Neural progenitor cell (in vitro differentiated cells): Measurements from ENCODE around the gene S100A16. TPM values are rescaled to one million over a fixed set of nuclear protein-coding genes. Genes with fewer than 3 reads are reported as not detected.
"Not testable (repeated sequence)": the region's sequence is repeated elsewhere in the genome, so short reads cannot be mapped to it uniquely, and the experiment has no call there.

Experiments
- DNase-seq: peaks from one replicate; pipeline ENCODE4 v3.0.0-alpha.2; 2016; ENCODE audit warnings: low spot score
- H2AFZ ChIP-seq: fragments of 200-600 bp; sonication (generic); replicated peaks from 2 replicates; pipeline ENCODE4 v1.6.1; 2016; ENCODE audit warnings: antibody characterized with exemption
- H3F3A ChIP-seq: fragments of 200-600 bp; sonication (generic); 2 replicates; pipeline ENCODE4 v1.6.1; 2016; ENCODE audit warnings: antibody characterized with exemption, low read depth
- H3K27ac ChIP-seq: fragments of 200-600 bp; sonication (generic); 2 replicates; pipeline ENCODE4 v1.5.1; 2016; ENCODE audit warnings: mild to moderate bottlenecking
- H3K27me3 ChIP-seq: fragments of 200-600 bp; sonication (generic); 2 replicates; pipeline ENCODE4 v1.6.1; 2016; ENCODE audit warnings: mild to moderate bottlenecking, moderate library complexity
- H3K36me3 ChIP-seq: fragments of 200-600 bp; sonication (generic); 2 replicates; pipeline ENCODE4 v1.5.1; 2016
- H3K4me1 ChIP-seq: fragments of 200-600 bp; sonication (generic); 2 replicates; pipeline ENCODE4 v1.6.1; 2016; ENCODE audit warnings: mixed run types
- H3K4me2 ChIP-seq: fragments of 200-600 bp; sonication (generic); 2 replicates; pipeline ENCODE4 v1.6.1; 2016
- H3K4me3 ChIP-seq: fragments of 200-600 bp; sonication (generic); 2 replicates; pipeline ENCODE4 v1.5.1; 2016
- H3K79me2 ChIP-seq: fragments of 200-600 bp; sonication (generic); 2 replicates; pipeline ENCODE4 v1.6.1; 2016; ENCODE audit warnings: low read depth
- H3K9ac ChIP-seq: fragments of 200-600 bp; sonication (generic); 2 replicates; pipeline ENCODE4 v1.6.1; 2016
- H3K9me3 ChIP-seq: fragments of 200-600 bp; sonication (generic); 2 replicates; pipeline ENCODE4 v1.5.1; 2016; ENCODE audit warnings: low read depth
- H4K20me1 ChIP-seq: fragments of 200-600 bp; sonication (generic); 2 replicates; pipeline ENCODE4 v1.6.1; 2016; ENCODE audit warnings: low read depth
- H3K27ac Mint-ChIP-seq: 3 replicates; pipeline ENCODE4 v1.8.0; 2021; ENCODE audit warnings: mixed read lengths
- H3K27me3 Mint-ChIP-seq: 2 replicates; pipeline ENCODE4 v1.8.0; 2022; ENCODE audit warnings: low read depth, mild to moderate bottlenecking, inconsistent platforms, moderate library complexity, mixed read lengths; ENCODE audit not compliant: insufficient read depth
- H3K36me3 Mint-ChIP-seq: 3 replicates; pipeline ENCODE4 v1.8.0; 2021; ENCODE audit warnings: mixed read lengths
- H3K4me1 Mint-ChIP-seq: 3 replicates; pipeline ENCODE4 v1.8.0; 2021; ENCODE audit warnings: mixed read lengths
- H3K4me3 Mint-ChIP-seq: 3 replicates; pipeline ENCODE4 v1.8.0; 2021; ENCODE audit warnings: mild to moderate bottlenecking, moderate library complexity, mixed read lengths
- H3K9me3 Mint-ChIP-seq: 3 replicates; pipeline ENCODE4 v1.8.0; 2020; ENCODE audit warnings: mixed read lengths
- EZH2 ChIP-seq: fragments of 200-600 bp; sonication (generic); IDR thresholded peaks from 2 replicates; pipeline ENCODE4 v1.6.1; 2017; ENCODE audit warnings: antibody characterized with exemption, mild to moderate bottlenecking, moderate library complexity
- EZH2phosphoT487 ChIP-seq: fragments of 200-600 bp; sonication (generic); IDR thresholded peaks from 2 replicates; pipeline ENCODE4 v1.6.1; 2017; ENCODE audit warnings: antibody characterized with exemption
- total RNA-seq: library from RNA; depleted of rRNA; stranded (reverse); fragments of >200 nt; gene quantifications from 2 replicates; pipeline ENCODE4 v1.2.3, GENCODE V29; 2015; ENCODE audit warnings: low replicate concordance
- TF ChIP-seq, protein P1 (sequence below): fragments of 200-600 bp; sonication (generic); IDR thresholded peaks from 2 replicates; pipeline ENCODE4 v1.5.1; 2017; ENCODE audit warnings: antibody characterized with exemption, mild to moderate bottlenecking

S100A16 gene
- total RNA-seq, 1 donor from 2014 or later = 13.1 TPM

- Mint-ChIP-seq H3K4me3 (no peak overlapping the region), H3K27me3 (peaks cover 2% of the 10 kb centered on the region), H3K9me3 (peaks cover 11% of the 10 kb centered on the region), H3K36me3 (no peaks in the 10 kb centered on the region), H3K27ac (no peak overlapping the region), H3K4me1 (peaks cover 22% of the 10 kb centered on the region)
- H3K4me3 ChIP-seq = no peak overlapping the region
- H3K9ac ChIP-seq = no peak overlapping the region
- H3K36me3 ChIP-seq = no peaks in the 10 kb centered on the region
- H3K9me3 ChIP-seq = no peaks in the 10 kb centered on the region
- peaks cover 16% of the 10 kb centered on the region for H3F3A ChIP-seq
- no peak overlapping the region for H2AFZ ChIP-seq
- no peak for TF ChIP-seq EZH2
- TF ChIP-seq, protein P1, sequence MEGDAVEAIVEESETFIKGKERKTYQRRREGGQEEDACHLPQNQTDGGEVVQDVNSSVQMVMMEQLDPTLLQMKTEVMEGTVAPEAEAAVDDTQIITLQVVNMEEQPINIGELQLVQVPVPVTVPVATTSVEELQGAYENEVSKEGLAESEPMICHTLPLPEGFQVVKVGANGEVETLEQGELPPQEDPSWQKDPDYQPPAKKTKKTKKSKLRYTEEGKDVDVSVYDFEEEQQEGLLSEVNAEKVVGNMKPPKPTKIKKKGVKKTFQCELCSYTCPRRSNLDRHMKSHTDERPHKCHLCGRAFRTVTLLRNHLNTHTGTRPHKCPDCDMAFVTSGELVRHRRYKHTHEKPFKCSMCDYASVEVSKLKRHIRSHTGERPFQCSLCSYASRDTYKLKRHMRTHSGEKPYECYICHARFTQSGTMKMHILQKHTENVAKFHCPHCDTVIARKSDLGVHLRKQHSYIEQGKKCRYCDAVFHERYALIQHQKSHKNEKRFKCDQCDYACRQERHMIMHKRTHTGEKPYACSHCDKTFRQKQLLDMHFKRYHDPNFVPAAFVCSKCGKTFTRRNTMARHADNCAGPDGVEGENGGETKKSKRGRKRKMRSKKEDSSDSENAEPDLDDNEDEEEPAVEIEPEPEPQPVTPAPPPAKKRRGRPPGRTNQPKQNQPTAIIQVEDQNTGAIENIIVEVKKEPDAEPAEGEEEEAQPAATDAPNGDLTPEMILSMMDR = no peak
- no peak for TF ChIP-seq EZH2phosphoT487
- H3K27me3 ChIP-seq = no peaks in the 10 kb centered on the region
- no peak for DNase-seq
- H3K4me1 ChIP-seq = peaks cover 21% of the 10 kb centered on the region
- no peaks in the 10 kb centered on the region for H4K20me1 ChIP-seq
- no peak overlapping the region for H3K27ac ChIP-seq
- no peaks in the 10 kb centered on the region for H3K79me2 ChIP-seq
- no peak overlapping the region for H3K4me2 ChIP-seq
Measured at GRCh38 chr1:153577138-153577537, 35.8 kb downstream of the S100A16 start.

DNA sequence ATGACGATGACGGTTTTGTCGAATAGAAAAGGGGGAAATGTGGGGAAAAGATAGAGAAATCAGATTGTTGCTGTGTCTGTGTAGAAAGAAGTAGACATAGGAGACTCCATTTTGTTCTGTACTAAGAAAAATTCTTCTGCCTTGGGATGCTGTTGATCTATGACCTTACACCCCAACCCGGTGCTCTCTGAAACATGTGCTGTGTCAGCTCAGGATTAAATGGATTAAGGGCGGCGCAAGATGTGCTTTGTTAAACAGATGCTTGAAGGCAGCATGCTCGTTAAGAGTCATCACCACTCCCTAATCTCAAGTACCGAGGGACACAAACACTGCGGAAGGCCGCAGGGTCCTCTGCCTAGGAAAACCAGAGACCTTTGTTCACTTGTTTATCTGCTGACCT, 37.4 kb downstream of the S100A16 start:
- not testable (repeated sequence) for H3K4me3 ChIP-seq, H3K9me3 Mint-ChIP-seq, H4K20me1 ChIP-seq, H3K4me2 ChIP-seq, H3K27ac Mint-ChIP-seq, H3K27ac ChIP-seq, H3K4me3 Mint-ChIP-seq, DNase-seq, H3K36me3 ChIP-seq, H3K9me3 ChIP-seq, H3K27me3 Mint-ChIP-seq, H3K36me3 Mint-ChIP-seq, H3K79me2 ChIP-seq, H2AFZ ChIP-seq, H3K9ac ChIP-seq, H3K27me3 ChIP-seq
- H3K4me1 Mint-ChIP-seq = peaks cover 26% of the 10 kb centered on the region
- Histone ChIP-seq H3K4me1 (peaks cover 21% of the 10 kb centered on the region), H3F3A (peaks cover 16% of the 10 kb centered on the region)

DNA sequence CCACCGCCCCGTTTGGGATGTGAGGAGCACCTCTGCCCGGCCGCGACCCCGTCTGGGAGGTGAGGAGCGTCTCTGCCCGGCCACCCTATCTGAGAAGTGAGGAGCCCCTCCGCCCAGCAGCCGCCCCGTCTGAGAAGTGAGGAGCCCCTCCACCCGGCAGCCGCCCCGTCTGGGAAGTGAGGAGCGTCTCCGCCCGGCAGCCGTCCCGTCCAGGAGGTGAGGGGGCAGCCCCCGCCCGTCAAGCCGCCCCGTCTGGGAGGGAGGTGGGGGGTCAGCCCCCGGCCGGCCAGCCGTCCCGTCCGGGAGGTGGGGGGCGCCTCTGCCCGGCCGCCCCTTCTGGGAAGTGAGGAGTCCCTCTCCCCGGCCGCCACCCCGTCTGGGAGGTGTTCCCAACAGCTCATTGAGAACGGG, 37.9 kb downstream of the S100A16 start:
- Histone ChIP-seq H3K4me1 (peaks cover 21% of the 10 kb centered on the region), H3F3A (peaks cover 16% of the 10 kb centered on the region)
- H3K4me2 ChIP-seq, H3K27ac ChIP-seq, H3K79me2 ChIP-seq, H3K27me3 Mint-ChIP-seq, H3K36me3 ChIP-seq, H3K9ac ChIP-seq, H3K36me3 Mint-ChIP-seq, H3K9me3 ChIP-seq, H3K4me3 Mint-ChIP-seq, H3K4me3 ChIP-seq, H3K27me3 ChIP-seq, H3K27ac Mint-ChIP-seq, DNase-seq, H4K20me1 ChIP-seq, H2AFZ ChIP-seq, H3K9me3 Mint-ChIP-seq: not testable (repeated sequence)
- H3K4me1 Mint-ChIP-seq = peaks cover 27% of the 10 kb centered on the region

GRCh38 chr1:153573351-153573750, 39.6 kb downstream of the S100A16 start:
- Histone ChIP-seq H3K27ac (no peak overlapping the region), H4K20me1 (no peaks in the 10 kb centered on the region), H3K27me3 (no peaks in the 10 kb centered on the region), H3K36me3 (no peaks in the 10 kb centered on the region), H3F3A (peaks cover 3% of the 10 kb centered on the region), H3K79me2 (no peaks in the 10 kb centered on the region), H3K4me3 (no peak overlapping the region), H3K9ac (no peak overlapping the region), H3K4me1 (peaks cover 11% of the 10 kb centered on the region), H3K9me3 (no peaks in the 10 kb centered on the region), H3K4me2 (no peak overlapping the region), H2AFZ (no peak overlapping the region)
- no peak for TF ChIP-seq EZH2phosphoT487
- TF ChIP-seq, protein P1 = no peak
- no peak for TF ChIP-seq EZH2
- Mint-ChIP-seq H3K27me3 (peaks cover 7% of the 10 kb centered on the region), H3K36me3 (no peaks in the 10 kb centered on the region), H3K27ac (no peak overlapping the region), H3K4me3 (no peak overlapping the region), H3K9me3 (peaks cover 7% of the 10 kb centered on the region), H3K4me1 (peaks cover 27% of the 10 kb centered on the region)
- no peak for DNase-seq
